SKM-1 (cell line): ENCODE results near the gene MYL2.

Experiments used
- DNase-seq: peaks from one replicate; lab custom pipeline; 2025; ENCODE audit not compliant: unreplicated experiment; lab: John Stamatoyannopoulos, UW

MYL2 gene

DNA sequence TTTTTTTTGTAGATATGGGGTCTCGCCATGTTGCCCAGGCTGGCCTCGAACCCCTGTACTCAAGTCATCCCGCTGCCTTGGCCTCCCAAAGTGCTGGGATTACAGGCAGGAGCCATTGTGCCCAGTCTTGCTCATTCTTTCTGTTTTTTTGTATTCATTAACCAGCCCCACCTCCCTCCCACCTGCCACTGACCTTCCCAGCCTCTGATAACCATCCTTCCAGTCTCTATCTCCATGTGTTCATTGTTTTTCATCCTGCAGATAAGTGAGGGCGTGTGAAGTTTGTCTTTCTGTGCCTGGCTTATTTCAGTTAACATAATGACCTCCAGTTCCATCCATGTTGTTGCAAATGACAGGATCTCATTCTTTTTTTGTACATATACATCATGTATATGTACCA lies 19.0 kb downstream of the MYL2 start:
- no peak for DNase-seq

DNA sequence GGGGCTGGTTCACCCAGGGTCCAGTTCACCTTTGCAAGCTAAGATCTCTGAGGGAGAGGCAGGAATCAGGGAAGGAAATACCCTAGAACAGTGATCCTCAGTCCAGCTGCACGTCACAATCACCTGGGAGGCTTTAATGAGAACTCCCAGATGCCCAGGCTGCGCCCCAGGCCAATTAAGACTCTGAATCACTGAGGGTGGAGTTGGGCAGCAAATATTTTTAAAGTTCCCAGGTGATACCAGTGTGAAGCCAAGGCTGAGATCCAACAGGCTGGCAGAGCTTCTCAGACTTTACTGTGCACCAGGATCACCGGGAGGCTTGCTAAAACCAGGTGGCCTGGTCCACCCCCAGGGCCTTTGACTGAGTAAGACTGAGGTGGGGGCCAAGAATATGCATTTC lies 23.8 kb downstream of the MYL2 start:
- no peak for DNase-seq

GRCh38 chr12:110893956-110894355 lies 26.4 kb downstream of the MYL2 start:
- DNase-seq, result no peak

GRCh38 chr12:110889361-110889760 lies 31.0 kb downstream of the MYL2 start:
- DNase-seq, result no peak

DNA sequence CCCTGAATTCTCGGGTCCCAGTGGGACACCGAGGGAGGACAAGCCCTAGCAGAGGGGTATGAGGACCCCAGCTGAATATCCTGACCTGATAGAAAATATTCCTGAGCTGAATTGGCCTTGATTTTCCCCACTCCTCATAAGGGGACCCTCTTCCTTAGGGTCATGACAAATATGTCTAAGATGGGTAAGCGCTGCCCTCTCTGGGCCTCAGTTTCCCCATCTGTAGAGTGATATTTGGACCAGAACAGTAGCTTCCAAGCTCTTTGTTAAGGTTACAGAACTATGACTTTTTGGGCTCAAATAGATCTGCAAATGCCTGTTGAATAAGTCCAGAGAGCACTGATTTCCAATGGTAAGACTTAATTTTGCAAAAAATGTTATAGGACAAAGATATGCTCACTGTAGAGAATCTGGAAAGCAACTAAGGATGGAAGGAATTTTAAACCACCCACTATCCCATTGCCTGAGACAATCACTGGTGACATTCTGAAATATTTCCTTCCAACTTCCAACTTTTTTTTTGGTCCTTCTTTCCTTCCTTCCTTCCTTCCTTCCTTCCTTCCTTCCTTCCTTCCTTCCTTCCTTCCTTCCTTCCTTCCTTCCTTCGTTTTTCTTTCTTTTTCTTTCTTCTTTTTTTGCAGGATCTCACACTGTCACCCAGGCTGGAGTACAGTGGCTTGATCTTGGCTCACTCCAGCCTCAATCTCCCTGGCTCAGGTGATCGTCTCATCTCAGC lies 32.0 kb downstream of the MYL2 start:
- no peak for DNase-seq

GRCh38 chr12:110885152-110885840 lies 35.1 kb downstream of the MYL2 start:
- no peak for DNase-seq

GRCh38 chr12:110883251-110883650 lies 37.1 kb downstream of the MYL2 start:
- DNase-seq, result no peak

DNA sequence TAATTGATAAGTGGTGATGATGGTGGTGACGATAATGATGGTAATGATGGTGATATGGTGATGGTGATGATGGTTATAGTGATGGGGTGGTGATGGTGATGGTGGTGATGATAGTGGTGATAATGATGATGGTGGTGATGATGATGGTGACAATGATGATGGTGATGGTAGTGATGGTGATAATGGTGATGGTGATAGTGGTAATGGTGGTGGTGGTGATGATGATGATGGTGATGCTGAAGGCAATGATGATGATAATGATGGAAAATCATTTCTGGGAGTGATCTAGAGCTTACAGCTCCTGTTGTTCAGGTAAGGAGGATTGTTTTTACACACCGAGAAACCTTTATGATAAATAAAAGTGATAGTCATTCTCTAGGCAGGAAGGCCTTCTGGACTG lies 39.7 kb downstream of the MYL2 start:
- no peak for DNase-seq

- DNase-seq, result no peak
These were observed 45.6 kb downstream of the MYL2 start for GRCh38 chr12:110874781-110875180.

DNA sequence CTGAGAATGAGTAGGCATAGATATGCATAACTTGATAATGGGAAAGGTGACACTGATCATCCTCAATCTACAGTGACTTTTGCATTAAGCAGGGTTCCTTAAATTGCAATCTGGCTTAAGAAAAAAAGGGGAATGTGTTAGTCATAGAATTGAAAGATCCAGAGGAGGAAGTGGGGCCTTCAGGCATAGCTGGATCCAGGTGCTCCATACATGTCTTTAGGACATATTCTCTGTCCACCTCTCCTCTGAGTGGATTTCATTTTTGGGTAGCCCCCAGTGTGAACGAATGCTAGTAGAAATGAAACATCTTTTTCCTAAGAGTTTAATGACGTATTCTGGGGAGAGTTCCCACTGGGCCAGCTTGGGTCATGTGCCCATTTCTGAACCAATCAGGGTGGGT lies 46.0 kb downstream of the MYL2 start:
- no peak for DNase-seq

DNA sequence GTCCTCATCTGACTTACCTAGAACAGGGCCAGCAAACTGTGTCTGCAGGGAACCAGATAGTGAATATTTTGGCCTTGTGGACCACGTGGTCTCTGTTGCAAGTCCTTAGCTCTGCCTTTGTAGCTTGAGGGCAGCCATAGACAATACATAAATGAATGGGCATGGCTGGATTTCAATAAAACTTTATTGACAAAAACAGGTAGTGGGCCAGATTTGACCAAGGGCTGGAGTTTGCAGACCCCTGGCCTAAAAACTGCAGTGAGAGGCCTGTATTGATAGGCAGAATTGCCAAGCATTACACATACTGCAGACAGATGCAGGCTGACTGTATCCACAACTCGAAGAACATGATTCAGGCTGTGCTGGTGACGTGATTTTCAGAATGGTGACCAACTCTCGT lies 48.3 kb downstream of the MYL2 start:
- DNase-seq, result no peak

DNA sequence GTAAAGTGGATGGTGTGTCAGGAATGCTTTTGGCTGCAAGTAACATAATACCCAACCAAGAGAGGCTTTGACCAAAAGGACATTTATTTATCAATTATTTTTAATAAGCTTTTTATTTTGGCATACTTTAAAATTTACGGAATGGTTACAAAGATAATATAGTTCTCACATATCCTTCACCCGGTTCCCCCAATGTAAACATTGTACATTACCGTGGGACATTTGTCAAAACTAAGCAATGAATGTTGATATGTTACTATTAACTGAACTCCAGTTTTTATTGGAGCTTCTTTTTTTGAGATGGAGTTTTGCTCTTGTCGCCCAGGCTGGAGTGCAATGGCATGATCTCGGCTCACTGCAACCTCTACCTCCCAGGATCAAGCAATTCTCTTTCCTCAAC lies 50.6 kb downstream of the MYL2 start:
- DNase-seq, result no peak

GRCh38 chr12:110869026-110869425 lies 51.4 kb downstream of the MYL2 start:
- peak; percentile 42 for DNase-seq

DNA sequence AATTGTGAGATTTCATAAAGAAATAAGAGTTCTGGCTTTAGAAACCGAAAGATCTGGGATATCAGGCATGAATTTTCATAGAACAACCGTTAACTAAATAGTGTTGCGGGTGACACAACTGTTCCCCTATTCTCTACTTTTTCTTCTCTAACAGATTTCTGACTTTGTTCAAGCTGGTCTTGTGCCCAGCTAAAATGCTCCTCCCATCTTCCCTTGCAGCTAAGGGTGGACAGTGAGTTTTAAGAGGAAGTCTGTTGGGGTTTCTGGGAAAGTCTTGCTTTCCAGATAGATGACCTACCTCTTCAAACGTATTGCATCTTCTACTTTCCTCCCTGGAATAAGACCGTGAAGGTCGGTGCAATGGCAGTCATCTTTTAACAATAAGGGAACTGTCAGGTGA lies 54.9 kb downstream of the MYL2 start:
- no peak for DNase-seq

GRCh38 chr12:110863161-110863560 lies 57.2 kb downstream of the MYL2 start:
- no peak for DNase-seq

DNA sequence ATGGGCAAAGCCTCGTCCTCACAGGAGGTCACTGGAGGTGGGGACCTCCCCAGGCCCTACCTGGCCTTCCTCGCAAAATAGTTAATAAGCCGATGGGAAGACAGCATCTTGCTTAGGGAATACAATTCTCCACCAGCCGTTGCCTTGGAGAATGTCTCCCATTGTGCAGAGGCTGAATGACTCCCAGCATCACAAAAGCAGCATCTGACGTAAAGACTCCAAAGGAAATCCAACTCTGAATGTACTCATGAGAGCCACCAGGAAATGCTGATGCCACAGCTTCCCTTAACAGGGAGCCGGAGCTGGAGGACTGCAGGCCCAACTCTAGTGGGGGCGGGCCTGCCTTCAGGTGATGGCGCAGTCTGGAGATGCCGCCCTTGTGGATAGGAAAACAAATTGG lies 58.0 kb downstream of the MYL2 start:
- no peak for DNase-seq

GRCh38 chr12:110861729-110862128 lies 58.6 kb downstream of the MYL2 start:
- DNase-seq, result no peak
